ENCODE data around the gene ZFP36L1. TPM values are rescaled to one million over a fixed set of nuclear protein-coding genes. Genes with fewer than 3 reads are reported as not detected.
"Not testable (repeated sequence)": the region's sequence is repeated elsewhere in the genome, so short reads cannot be mapped to it uniquely, and the experiment has no call there.

ZFP36L1 gene
- total RNA-seq, 1 donor from 2014 or later: 1,405 TPM

GRCh38 chr14:68770051-68770450, 22.8 kb downstream of the ZFP36L1 start:
- Histone ChIP-seq H3K9me3 (no peaks in the 10 kb centered on the region), H3K27me3 (no peaks in the 10 kb centered on the region), H3K27ac (no peak overlapping the region), H3K36me3 (no peaks in the 10 kb centered on the region), H3K4me1 (no peaks in the 10 kb centered on the region), H3K4me3 (no peak overlapping the region)
- no peak for DNase-seq (ENCODE audit: extremely low spot score in 2 of 2)
- TF ChIP-seq CTCF (IDR thresholded peaks at IDR 0.05) (no peak), POLR2A (IDR thresholded peaks at IDR 0.05) (no peak), POLR2AphosphoS5 (IDR thresholded peaks at IDR 0.05; ENCODE audit: insufficient read depth in 1 of 2, low read depth in 1 of 2) (no peak)
- intact Hi-C loops (cut with DNase I): no loop called here

GRCh38 chr14:68768316-68768715, 24.6 kb downstream of the ZFP36L1 start:
- intact Hi-C loops (cut with DNase I): no loop called here
- Histone ChIP-seq H3K9me3 (no peaks in the 10 kb centered on the region), H3K27me3 (no peaks in the 10 kb centered on the region), H3K27ac (no peak overlapping the region), H3K36me3 (no peaks in the 10 kb centered on the region), H3K4me3 (no peak overlapping the region), H3K4me1 (peaks cover 2% of the 10 kb centered on the region)
- DNase-seq (ENCODE audit: extremely low spot score in 2 of 2): no peak
- TF ChIP-seq POLR2A (IDR thresholded peaks at IDR 0.05) (no peak), CTCF (IDR thresholded peaks at IDR 0.05) (no peak), POLR2AphosphoS5 (IDR thresholded peaks at IDR 0.05; ENCODE audit: insufficient read depth in 1 of 2, low read depth in 1 of 2) (no peak)

- Histone ChIP-seq H3K4me1 (peaks cover 13% of the 10 kb centered on the region), H3K27me3 (no peaks in the 10 kb centered on the region), H3K27ac (no peak overlapping the region), H3K9me3 (no peaks in the 10 kb centered on the region), H3K36me3 (no peaks in the 10 kb centered on the region), H3K4me3 (no peak overlapping the region)
- intact Hi-C loops (cut with DNase I): no loop called here
- no peak for DNase-seq (ENCODE audit: extremely low spot score in 2 of 2)
- no peak for TF ChIP-seq POLR2AphosphoS5 (IDR thresholded peaks at IDR 0.05; ENCODE audit: insufficient read depth in 1 of 2, low read depth in 1 of 2)
- no peak for TF ChIP-seq POLR2A (IDR thresholded peaks at IDR 0.05)
- no peak for TF ChIP-seq CTCF (IDR thresholded peaks at IDR 0.05)
Measured at GRCh38 chr14:68767248-68767645, 25.6 kb downstream of the ZFP36L1 start.

- Histone ChIP-seq H3K27me3 (no peaks in the 10 kb centered on the region), H3K4me1 (peaks cover 20% of the 10 kb centered on the region), H3K36me3 (no peaks in the 10 kb centered on the region), H3K9me3 (no peaks in the 10 kb centered on the region), H3K4me3 (no peak overlapping the region), H3K27ac (no peak overlapping the region)
- no peak for DNase-seq (ENCODE audit: extremely low spot score in 2 of 2)
- intact Hi-C loops (cut with DNase I): no loop called here
- TF ChIP-seq POLR2AphosphoS5 (IDR thresholded peaks at IDR 0.05; ENCODE audit: insufficient read depth in 1 of 2, low read depth in 1 of 2): no peak
- no peak for TF ChIP-seq POLR2A (IDR thresholded peaks at IDR 0.05)
- no peak for TF ChIP-seq CTCF (IDR thresholded peaks at IDR 0.05)
Measured at GRCh38 chr14:68766299-68767247, 26.3 kb downstream of the ZFP36L1 start.

- H3K27me3 ChIP-seq; H3K4me3 ChIP-seq; DNase-seq (ENCODE audit: extremely low spot score in 2 of 2); H3K36me3 ChIP-seq; intact Hi-C loops (cut with DNase I); H3K9me3 ChIP-seq: not testable (repeated sequence)
- Histone ChIP-seq H3K4me1 (peaks cover 20% of the 10 kb centered on the region), H3K27ac (peak overlapping the region; percentile 70)
Measured at GRCh38 chr14:68763843-68764242, 29.0 kb downstream of the ZFP36L1 start.

All from vagina (tissue), 2 donors.